SK-N-SH treated with all-trans-retinoic acid at 6 μM for 48 hours (cell line): ENCODE measurements around the gene MTMR6.

Experiments
- ATAC-seq: fragments of 200-7000 bp; cut with Tn5 transposase; 3 replicates; pipeline ENCODE4 v1.9.1; 2020; ENCODE audit warnings: mild to moderate bottlenecking, moderate library complexity
- ARNTL ChIP-seq: fragments of 450-650 bp; formaldehyde crosslinking; IDR thresholded peaks from 2 replicates; pipeline ENCODE4 v1.5.0; 2020; ENCODE audit warnings: low read depth, mild to moderate bottlenecking, moderate library complexity, borderline replicate concordance
- BACH2 ChIP-seq: fragments of 250-450 bp; sonication (Bioruptor Pico); IDR thresholded peaks from 2 replicates; pipeline ENCODE4 v1.9.0; 2021; ENCODE audit warnings: mild to moderate bottlenecking, borderline replicate concordance
- ESRRG ChIP-seq: fragments of 250-450 bp; sonication (Bioruptor Pico); IDR thresholded peaks from 2 replicates; pipeline ENCODE4 v1.6.1; 2021; ENCODE audit warnings: mild to moderate bottlenecking
- GLIS3 ChIP-seq: fragments of 250-450 bp; sonication (Bioruptor Pico); IDR thresholded peaks from 2 replicates; pipeline ENCODE4 v1.5.0; 2020; ENCODE audit warnings: mild to moderate bottlenecking, moderate library complexity
- OSR1 ChIP-seq: fragments of 250-450 bp; sonication (Bioruptor Pico); IDR thresholded peaks from 2 replicates; pipeline ENCODE4 v1.8.0; 2022; ENCODE audit warnings: moderate library complexity, mild to moderate bottlenecking, inconsistent platforms
- PPARA ChIP-seq: fragments of 250-450 bp; sonication (Bioruptor Pico); IDR thresholded peaks from 2 replicates; pipeline ENCODE4 v1.5.0; 2020; ENCODE audit warnings: mild to moderate bottlenecking, borderline replicate concordance
- RARB ChIP-seq: fragments of 250-450 bp; sonication (Bioruptor Pico); IDR thresholded peaks from 2 replicates; pipeline ENCODE4 v1.8.0; 2021; ENCODE audit warnings: mild to moderate bottlenecking, moderate library complexity
- SNAI2 ChIP-seq: fragments of 250-450 bp; sonication (Bioruptor Pico); IDR thresholded peaks from 2 replicates; pipeline ENCODE4 v1.5.0; 2020; ENCODE audit warnings: mild to moderate bottlenecking, moderate library complexity
- TCF4 ChIP-seq: fragments of 250-450 bp; sonication (Bioruptor Pico); IDR thresholded peaks from 2 replicates; pipeline ENCODE4 v1.8.0; 2021; ENCODE audit warnings: mild to moderate bottlenecking, moderate library complexity, borderline replicate concordance
- TOX ChIP-seq: fragments of 250-450 bp; sonication (Bioruptor Pico); IDR thresholded peaks from 2 replicates; pipeline ENCODE4 v1.8.0; 2021; ENCODE audit warnings: mild to moderate bottlenecking, moderate library complexity, borderline replicate concordance
- ZC3H10 ChIP-seq: fragments of 250-450 bp; sonication (Bioruptor Pico); IDR thresholded peaks from 2 replicates; pipeline ENCODE4 v1.5.1; 2021; ENCODE audit warnings: mild to moderate bottlenecking, moderate library complexity
- ZFP3 ChIP-seq: fragments of 250-450 bp; sonication (Bioruptor Pico); IDR thresholded peaks from 2 replicates; pipeline ENCODE4 v1.5.0; 2020; ENCODE audit warnings: mild to moderate bottlenecking, moderate library complexity
- ZFP30 ChIP-seq: fragments of 450-650 bp; formaldehyde crosslinking; IDR thresholded peaks from 2 replicates; pipeline ENCODE4 v1.5.0; 2022; ENCODE audit warnings: mild to moderate bottlenecking, moderate library complexity
- ZNF565 ChIP-seq: fragments of 450-650 bp; formaldehyde crosslinking; conservative IDR thresholded peaks from 2 replicates; pipeline ENCODE4 v1.5.0; 2020; ENCODE audit warnings: low read depth, mild to moderate bottlenecking, moderate library complexity
- ZNF70 ChIP-seq: fragments of 450-650 bp; formaldehyde crosslinking; IDR thresholded peaks from 2 replicates; pipeline ENCODE4 v1.5.0; 2020; ENCODE audit warnings: mild to moderate bottlenecking, moderate library complexity
- ZNF8 ChIP-seq: fragments of 450-650 bp; formaldehyde crosslinking; IDR thresholded peaks from 2 replicates; pipeline ENCODE4 v1.5.0; 2020; ENCODE audit warnings: mild to moderate bottlenecking, moderate library complexity
- TF ChIP-seq, protein P1 (sequence below): fragments of 250-450 bp; sonication (Bioruptor Pico); IDR thresholded peaks from 2 replicates; pipeline ENCODE4 v1.5.1; 2020; ENCODE audit warnings: low read depth, mild to moderate bottlenecking, moderate library complexity
- TF ChIP-seq, protein P2 (sequence below): fragments of 250-450 bp; sonication (Bioruptor Pico); IDR thresholded peaks from 2 replicates; pipeline ENCODE4 v1.5.1; 2021; ENCODE audit warnings: mild to moderate bottlenecking, moderate library complexity
- TF ChIP-seq, protein P3 (sequence below): fragments of 250-450 bp; sonication (Bioruptor Pico); IDR thresholded peaks from 2 replicates; pipeline ENCODE4 v1.5.0; 2020; ENCODE audit warnings: mild to moderate bottlenecking, moderate library complexity
- TF ChIP-seq, protein P4 (sequence below): fragments of 250-450 bp; sonication (Bioruptor Pico); IDR thresholded peaks from 2 replicates; pipeline ENCODE4 v1.8.0; 2020; ENCODE audit warnings: mild to moderate bottlenecking, moderate library complexity, borderline replicate concordance
- TF ChIP-seq, protein P5 (sequence below): fragments of 250-450 bp; sonication (Bioruptor Pico); IDR thresholded peaks from 2 replicates; pipeline ENCODE4 v1.8.0; 2021; ENCODE audit warnings: low read depth, mild to moderate bottlenecking, moderate library complexity, borderline replicate concordance

Gene MTMR6

DNA sequence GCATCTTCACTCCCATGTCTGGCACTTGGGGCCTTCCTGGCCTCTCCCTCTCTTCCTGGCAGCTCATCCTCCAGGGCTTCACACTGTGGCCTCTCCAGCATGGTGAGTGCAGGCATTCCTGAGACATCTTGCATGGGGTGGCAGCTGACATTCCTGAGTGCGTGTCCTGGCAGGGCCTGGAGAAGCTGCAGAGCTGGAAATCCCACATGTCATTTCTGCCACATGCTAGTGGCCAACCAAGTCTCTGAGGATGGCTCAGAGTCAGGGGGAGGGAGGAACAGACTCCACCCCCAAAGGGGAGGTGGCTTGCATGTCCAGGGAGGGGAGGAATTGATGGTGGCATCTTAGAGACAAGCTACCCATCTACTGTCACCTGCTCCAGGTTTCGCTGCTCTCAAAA, 73.6 kb downstream of the MTMR6 start:
- TF ChIP-seq TCF4 (CRISPR knock-in tag) (no peak), BACH2 (CRISPR knock-in tag) (no peak), ESRRG (CRISPR knock-in tag) (no peak), ZC3H10 (CRISPR knock-in tag) (no peak), ZNF8 (CRISPR knock-in tag) (no peak), OSR1 (no peak), ARNTL (CRISPR knock-in tag) (no peak), SNAI2 (no peak), GLIS3 (CRISPR knock-in tag) (no peak), PPARA (CRISPR knock-in tag) (no peak), ZNF565 (CRISPR knock-in tag) (no peak), ZFP3 (CRISPR knock-in tag) (no peak), ZNF70 (CRISPR knock-in tag) (no peak), RARB (CRISPR knock-in tag) (no peak), TOX (CRISPR knock-in tag) (no peak)
- TF ChIP-seq, protein P1, sequence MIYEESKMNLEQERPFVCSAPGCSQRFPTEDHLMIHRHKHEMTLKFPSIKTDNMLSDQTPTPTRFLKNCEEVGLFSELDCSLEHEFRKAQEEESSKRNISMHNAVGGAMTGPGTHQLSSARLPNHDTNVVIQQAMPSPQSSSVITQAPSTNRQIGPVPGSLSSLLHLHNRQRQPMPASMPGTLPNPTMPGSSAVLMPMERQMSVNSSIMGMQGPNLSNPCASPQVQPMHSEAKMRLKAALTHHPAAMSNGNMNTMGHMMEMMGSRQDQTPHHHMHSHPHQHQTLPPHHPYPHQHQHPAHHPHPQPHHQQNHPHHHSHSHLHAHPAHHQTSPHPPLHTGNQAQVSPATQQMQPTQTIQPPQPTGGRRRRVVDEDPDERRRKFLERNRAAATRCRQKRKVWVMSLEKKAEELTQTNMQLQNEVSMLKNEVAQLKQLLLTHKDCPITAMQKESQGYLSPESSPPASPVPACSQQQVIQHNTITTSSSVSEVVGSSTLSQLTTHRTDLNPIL (CRISPR knock-in tag): no peak
- TF ChIP-seq, protein P2, sequence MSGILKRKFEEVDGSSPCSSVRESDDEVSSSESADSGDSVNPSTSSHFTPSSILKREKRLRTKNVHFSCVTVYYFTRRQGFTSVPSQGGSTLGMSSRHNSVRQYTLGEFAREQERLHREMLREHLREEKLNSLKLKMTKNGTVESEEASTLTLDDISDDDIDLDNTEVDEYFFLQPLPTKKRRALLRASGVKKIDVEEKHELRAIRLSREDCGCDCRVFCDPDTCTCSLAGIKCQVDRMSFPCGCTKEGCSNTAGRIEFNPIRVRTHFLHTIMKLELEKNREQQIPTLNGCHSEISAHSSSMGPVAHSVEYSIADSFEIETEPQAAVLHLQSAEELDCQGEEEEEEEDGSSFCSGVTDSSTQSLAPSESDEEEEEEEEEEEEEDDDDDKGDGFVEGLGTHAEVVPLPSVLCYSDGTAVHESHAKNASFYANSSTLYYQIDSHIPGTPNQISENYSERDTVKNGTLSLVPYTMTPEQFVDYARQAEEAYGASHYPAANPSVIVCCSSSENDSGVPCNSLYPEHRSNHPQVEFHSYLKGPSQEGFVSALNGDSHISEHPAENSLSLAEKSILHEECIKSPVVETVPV (CRISPR knock-in tag): no peak
- TF ChIP-seq, protein P3, sequence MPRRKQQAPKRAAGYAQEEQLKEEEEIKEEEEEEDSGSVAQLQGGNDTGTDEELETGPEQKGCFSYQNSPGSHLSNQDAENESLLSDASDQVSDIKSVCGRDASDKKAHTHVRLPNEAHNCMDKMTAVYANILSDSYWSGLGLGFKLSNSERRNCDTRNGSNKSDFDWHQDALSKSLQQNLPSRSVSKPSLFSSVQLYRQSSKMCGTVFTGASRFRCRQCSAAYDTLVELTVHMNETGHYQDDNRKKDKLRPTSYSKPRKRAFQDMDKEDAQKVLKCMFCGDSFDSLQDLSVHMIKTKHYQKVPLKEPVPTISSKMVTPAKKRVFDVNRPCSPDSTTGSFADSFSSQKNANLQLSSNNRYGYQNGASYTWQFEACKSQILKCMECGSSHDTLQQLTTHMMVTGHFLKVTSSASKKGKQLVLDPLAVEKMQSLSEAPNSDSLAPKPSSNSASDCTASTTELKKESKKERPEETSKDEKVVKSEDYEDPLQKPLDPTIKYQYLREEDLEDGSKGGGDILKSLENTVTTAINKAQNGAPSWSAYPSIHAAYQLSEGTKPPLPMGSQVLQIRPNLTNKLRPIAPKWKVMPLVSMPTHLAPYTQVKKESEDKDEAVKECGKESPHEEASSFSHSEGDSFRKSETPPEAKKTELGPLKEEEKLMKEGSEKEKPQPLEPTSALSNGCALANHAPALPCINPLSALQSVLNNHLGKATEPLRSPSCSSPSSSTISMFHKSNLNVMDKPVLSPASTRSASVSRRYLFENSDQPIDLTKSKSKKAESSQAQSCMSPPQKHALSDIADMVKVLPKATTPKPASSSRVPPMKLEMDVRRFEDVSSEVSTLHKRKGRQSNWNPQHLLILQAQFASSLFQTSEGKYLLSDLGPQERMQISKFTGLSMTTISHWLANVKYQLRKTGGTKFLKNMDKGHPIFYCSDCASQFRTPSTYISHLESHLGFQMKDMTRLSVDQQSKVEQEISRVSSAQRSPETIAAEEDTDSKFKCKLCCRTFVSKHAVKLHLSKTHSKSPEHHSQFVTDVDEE (CRISPR knock-in tag): no peak
- TF ChIP-seq, protein P4, sequence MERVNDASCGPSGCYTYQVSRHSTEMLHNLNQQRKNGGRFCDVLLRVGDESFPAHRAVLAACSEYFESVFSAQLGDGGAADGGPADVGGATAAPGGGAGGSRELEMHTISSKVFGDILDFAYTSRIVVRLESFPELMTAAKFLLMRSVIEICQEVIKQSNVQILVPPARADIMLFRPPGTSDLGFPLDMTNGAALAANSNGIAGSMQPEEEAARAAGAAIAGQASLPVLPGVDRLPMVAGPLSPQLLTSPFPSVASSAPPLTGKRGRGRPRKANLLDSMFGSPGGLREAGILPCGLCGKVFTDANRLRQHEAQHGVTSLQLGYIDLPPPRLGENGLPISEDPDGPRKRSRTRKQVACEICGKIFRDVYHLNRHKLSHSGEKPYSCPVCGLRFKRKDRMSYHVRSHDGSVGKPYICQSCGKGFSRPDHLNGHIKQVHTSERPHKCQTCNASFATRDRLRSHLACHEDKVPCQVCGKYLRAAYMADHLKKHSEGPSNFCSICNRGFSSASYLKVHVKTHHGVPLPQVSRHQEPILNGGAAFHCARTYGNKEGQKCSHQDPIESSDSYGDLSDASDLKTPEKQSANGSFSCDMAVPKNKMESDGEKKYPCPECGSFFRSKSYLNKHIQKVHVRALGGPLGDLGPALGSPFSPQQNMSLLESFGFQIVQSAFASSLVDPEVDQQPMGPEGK (CRISPR knock-in tag): no peak
- TF ChIP-seq, protein P5, sequence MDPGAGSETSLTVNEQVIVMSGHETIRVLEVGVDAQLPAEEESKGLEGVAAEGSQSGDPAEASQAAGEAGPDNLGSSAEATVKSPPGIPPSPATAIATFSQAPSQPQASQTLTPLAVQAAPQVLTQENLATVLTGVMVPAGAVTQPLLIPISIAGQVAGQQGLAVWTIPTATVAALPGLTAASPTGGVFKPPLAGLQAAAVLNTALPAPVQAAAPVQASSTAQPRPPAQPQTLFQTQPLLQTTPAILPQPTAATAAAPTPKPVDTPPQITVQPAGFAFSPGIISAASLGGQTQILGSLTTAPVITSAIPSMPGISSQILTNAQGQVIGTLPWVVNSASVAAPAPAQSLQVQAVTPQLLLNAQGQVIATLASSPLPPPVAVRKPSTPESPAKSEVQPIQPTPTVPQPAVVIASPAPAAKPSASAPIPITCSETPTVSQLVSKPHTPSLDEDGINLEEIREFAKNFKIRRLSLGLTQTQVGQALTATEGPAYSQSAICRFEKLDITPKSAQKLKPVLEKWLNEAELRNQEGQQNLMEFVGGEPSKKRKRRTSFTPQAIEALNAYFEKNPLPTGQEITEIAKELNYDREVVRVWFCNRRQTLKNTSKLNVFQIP (CRISPR knock-in tag): no peak
- no peak for ATAC-seq

DNA sequence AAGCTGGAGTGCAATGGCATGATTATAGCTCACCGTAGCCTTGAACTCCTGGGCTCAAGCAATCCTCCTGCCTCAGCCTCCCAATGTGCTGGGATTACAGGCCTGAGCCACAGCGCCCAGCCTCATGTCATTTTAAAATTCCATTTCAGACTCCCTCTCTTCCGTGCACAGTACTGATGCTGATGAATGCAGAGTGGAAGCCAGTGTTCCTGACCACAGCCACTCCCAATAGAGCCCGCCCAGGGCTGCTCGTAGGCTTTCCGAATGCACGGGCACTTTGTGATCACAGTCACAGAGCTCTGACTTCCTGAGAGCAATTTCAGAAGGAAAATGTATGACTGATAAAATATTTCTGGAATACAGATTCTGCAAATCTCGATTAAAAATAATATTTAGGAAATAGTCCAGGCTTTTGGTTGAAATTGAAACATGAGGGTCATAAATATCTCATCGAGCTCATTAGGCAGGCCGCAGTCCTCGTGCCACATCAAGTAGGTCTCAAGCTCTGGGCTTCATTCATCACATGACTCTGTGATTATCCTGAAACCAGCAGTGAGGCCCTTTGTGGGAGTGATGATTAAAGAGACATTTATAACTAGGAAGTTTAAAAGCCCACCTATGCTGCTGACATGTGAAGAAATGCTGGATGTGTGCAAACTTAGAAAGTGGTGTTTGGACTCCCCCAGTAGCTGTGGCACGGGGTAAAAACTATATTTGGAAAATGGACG, 76.3 kb downstream of the MTMR6 start:
- TF ChIP-seq PPARA (CRISPR knock-in tag): no peak
- ATAC-seq: no peak

DNA sequence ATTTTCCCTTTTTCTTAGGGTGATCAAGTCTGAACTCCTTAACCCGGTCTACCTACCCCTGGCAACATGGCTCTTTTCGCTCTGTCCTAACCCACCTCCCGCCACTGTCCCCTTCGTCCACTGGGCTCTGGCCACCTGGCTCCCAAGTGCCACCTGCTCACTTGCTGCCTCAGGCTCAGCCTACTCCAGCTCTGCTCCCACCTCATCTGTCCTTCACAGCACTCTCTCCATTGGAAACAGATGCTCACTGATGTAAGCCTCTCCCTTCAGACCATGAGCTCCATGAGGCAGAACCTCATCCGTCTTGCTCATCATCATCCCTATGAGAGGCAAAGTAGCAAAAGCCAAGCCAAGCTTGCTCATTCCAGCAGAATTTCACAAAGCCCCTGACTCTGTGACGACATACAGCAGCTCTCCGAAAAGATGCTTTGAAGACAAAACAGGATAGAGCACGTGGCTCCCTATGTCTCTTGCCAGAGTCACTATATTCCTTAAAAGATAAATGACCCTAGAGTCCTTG, 79.9 kb downstream of the MTMR6 start:
- no peak for ATAC-seq
- TF ChIP-seq ZFP30 (CRISPR knock-in tag): no peak
- no peak for TF ChIP-seq ARNTL (CRISPR knock-in tag)
- no peak for TF ChIP-seq OSR1
- no peak for TF ChIP-seq ZNF70 (CRISPR knock-in tag)
- TF ChIP-seq TOX (CRISPR knock-in tag): no peak
- no peak for TF ChIP-seq ZFP3 (CRISPR knock-in tag)
- no peak for TF ChIP-seq RARB (CRISPR knock-in tag)
- no peak for TF ChIP-seq ZNF565 (CRISPR knock-in tag)
- TF ChIP-seq ZC3H10 (CRISPR knock-in tag): no peak
- TF ChIP-seq, all 23 proteins: peak for 0
